K562 (cell line): ENCODE results near the gene P4HB. TPM values are rescaled to one million over a fixed set of nuclear protein-coding genes. Genes with fewer than 3 reads are reported as not detected.

Experiments used
- BDP1 ChIP-seq: IDR thresholded peaks from 3 replicates; pipeline ENCODE4 v1.6.1; 2011; ENCODE audit not compliant: insufficient read length, insufficient read depth
- CBX1 ChIP-seq: sonication (generic); IDR thresholded peaks from 2 replicates; pipeline ENCODE4 v1.6.1; 2016; ENCODE audit warnings: antibody characterized with exemption, low read depth, mild to moderate bottlenecking
- CEBPZ ChIP-seq: fragments of 150-350 bp; IDR thresholded peaks from 2 replicates; pipeline ENCODE4 v1.6.1; 2014; ENCODE audit warnings: low read depth, mild to moderate bottlenecking, low read length, borderline replicate concordance
- CUX1 ChIP-seq: fragments of 200-800 bp; sonication (Bioruptor generic); IDR thresholded peaks from 2 replicates; pipeline ENCODE4 v1.6.1; 2016; ENCODE audit warnings: missing genetic modification characterization, missing compliant biosample characterization
- FOXO4 ChIP-seq: fragments of 450-650 bp; formaldehyde crosslinking; IDR thresholded peaks from 2 replicates; pipeline ENCODE4 v1.4.0; 2020; ENCODE audit warnings: mild to moderate bottlenecking, moderate library complexity
- HES1 ChIP-seq: fragments of 450-650 bp; IDR thresholded peaks from 2 replicates; pipeline ENCODE4 v1.6.1; 2016; ENCODE audit warnings: low read depth, mild to moderate bottlenecking, moderate library complexity
- MBD1 ChIP-seq: fragments of 250-450 bp; sonication (Bioruptor Pico); IDR thresholded peaks from 2 replicates; pipeline ENCODE4 v1.8.0; 2022; ENCODE audit warnings: inconsistent platforms
- NR1H2 ChIP-seq: sonication (generic); formaldehyde crosslinking; IDR thresholded peaks from 2 replicates; pipeline ENCODE4 v1.4.0; 2020; ENCODE audit warnings: mild to moderate bottlenecking, missing genetic modification reagents
- PKNOX1 ChIP-seq: fragments of 450-650 bp; IDR thresholded peaks from 2 replicates; pipeline ENCODE4 v1.6.1; 2016
- SRSF1 ChIP-seq: fragments of 200-400 bp; formaldehyde crosslinking; IDR thresholded peaks from 2 replicates; pipeline ENCODE4 v1.6.1; 2017; ENCODE audit warnings: mild to moderate bottlenecking, low read depth, low read length, moderate library complexity
- THAP7 ChIP-seq: fragments of 250-450 bp; sonication (Bioruptor Pico); IDR thresholded peaks from 2 replicates; pipeline ENCODE4 v1.5.0; 2021
- ZNF830 ChIP-seq: fragments of 250-450 bp; sonication (Bioruptor Pico); IDR thresholded peaks from 2 replicates; pipeline ENCODE4 v1.5.0; 2021; ENCODE audit warnings: mild to moderate bottlenecking
- polyA plus RNA-seq, 8 experiments: library from polyadenylated mRNA; depleted of rRNA in 4 of 8; stranded (reverse) in 5 of 8; unstranded in 3 of 8; fragments of >200 nt; fragmentation: Nextera tagmentation in 2 of 8; fragmentation: Illumina TruSeq in 1 of 8; extraction: Ambion mirVana in 2 of 8; extraction: Trizol in 1 of 8; gene quantifications; 2 replicates each; pipeline versions ENCODE4 v1.2.1 to v1.2.3, GENCODE V29; 2011 to 2014; ENCODE audit warnings: inconsistent platforms in 1 of 8, missing spikeins in 1 of 8
- total RNA-seq, 7 experiments: library from RNA; depleted of rRNA in 6 of 7; stranded (reverse); fragments of >200 nt in 6 of 7; fragmentation: Illumina TruSeq in 2 of 7; extraction: Trizol in 2 of 7; gene quantifications; 2 replicates each; pipeline versions ENCODE4 v1.2.1 to v1.2.3, GENCODE V29; 2011 to 2021; ENCODE audit warnings: low replicate concordance in 1 of 7

Gene P4HB
- total and polyA plus RNA-seq, 9 of the 15 experiments (the other 6 are each of a cell fraction or from before 2014, with no cell fraction given): 4.4 to 645 (median 325) TPM

- peak; percentile 41; the same call in 1 of the 2 replicates for TF ChIP-seq CBX1
- TF ChIP-seq ZNF830 (CRISPR knock-in tag): 0 out of 2 replicates have a peak, but pooled peaks have one; percentile 30
- TF ChIP-seq CEBPZ: no peak
- no peak for TF ChIP-seq PKNOX1
- TF ChIP-seq HES1: no peak
- TF ChIP-seq CUX1 (CRISPR knock-in tag): no peak
- TF ChIP-seq THAP7: peak; percentile 78; the same call in 1 of the 2 replicates
- no peak for TF ChIP-seq FOXO4 (CRISPR knock-in tag)
- TF ChIP-seq BDP1: no peak
- TF ChIP-seq SRSF1: no peak
- no peak for TF ChIP-seq MBD1 (CRISPR knock-in tag)
- no peak for TF ChIP-seq NR1H2 (CRISPR knock-in tag)
These were observed 41.8 kb upstream of the P4HB start, which contains the start of gene NPB (continued) for GRCh38 chr17:81902023-81902652.
